Measurements from ENCODE around the gene NBPF11.

GRCh38 chr1:148158341-148159003 lies 6.4 kb upstream of the NBPF11 start:
- no peak for TF ChIP-seq CTCF (IDR thresholded peaks at IDR 0.05)
- no peak for TF ChIP-seq POLR2A (IDR thresholded peaks at IDR 0.05)
